ENCODE results near the gene HMGN4. TPM values are rescaled to one million over a fixed set of nuclear protein-coding genes. Genes with fewer than 3 reads are reported as not detected.

HMGN4 gene
- total RNA-seq: 63.8 and 68.4 TPM in 2 replicates

DNA sequence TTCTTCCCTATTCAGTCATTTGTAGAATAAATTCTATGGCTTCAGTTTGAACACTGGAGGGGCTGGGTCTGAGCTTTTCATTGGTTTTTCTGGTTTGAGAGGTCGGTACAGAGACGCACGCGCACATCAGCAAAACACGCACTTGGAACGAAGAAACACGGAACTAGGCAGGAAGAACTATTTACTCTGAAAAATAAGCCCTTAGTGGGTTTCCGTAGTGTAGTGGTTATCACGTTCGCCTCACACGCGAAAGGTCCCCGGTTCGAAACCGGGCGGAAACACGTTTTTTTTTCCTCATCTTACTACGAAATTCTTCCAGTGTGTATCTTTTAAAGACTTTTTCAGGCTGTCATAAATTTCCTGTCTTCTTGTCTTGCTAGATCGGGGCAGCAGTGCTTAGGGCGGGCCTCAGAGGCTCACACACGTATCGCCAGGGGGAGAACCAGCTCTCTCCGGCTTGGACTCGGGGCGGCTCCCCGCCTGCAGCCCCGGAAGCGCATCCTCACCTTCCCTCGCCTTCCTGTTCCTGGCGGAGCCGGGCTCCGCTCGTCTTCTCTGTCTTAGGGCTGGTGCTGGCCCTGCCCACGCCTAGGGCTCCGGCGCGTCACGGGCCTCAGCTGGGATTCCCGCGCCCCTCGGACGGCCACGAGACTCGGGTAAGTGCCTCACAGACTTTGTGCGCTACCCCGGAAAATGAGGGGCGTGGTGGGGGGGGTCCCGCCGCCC, at the start of gene HMGN4:
HMGN4 (plus strand) TSS at position 521 of the 726 bp plus-strand sequence. CDS start 6,841 bp downstream, outside the sequence.

DNA sequence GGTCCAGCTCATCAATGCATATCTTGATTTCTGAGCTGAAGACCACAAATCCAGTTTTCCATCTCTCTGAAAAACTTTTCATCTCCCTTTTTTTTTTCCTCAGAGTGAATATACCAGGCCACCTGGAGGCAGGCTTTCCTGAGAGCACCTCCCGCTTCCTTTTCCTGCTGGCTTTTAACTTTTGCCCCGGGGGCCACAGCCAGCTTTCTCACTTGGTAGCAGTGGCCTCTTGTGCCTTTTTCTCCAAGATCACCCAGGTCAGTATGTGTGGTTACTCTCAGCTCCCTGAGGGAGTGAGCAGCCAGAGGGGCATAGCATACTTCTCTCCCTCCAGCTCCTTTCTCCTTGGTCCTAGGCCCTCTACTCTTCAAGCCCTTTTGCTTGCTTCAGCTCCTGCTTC, 38.1 kb upstream of the HMGN4 start, which contains the start of gene BTN1A1:
BTN1A1 (plus strand) TSS at position 202 of the 400 bp plus-strand sequence. CDS start 984 bp downstream, outside the sequence.

Other genes starting within 250 kb of the HMGN4 start
- gene BTN3A2, start 173.2 kb upstream of the HMGN4 start, total RNA-seq: 27.1 and 28.3 TPM in 2 replicates
- gene BTN2A2, start 155.3 kb upstream of the HMGN4 start, total RNA-seq: 7.2 and 10.6 TPM in 2 replicates
- 13.7 and 18.3 TPM in 2 replicates for gene BTN3A1, start 136.1 kb upstream of the HMGN4 start, total RNA-seq
- gene BTN3A3, start 97.9 kb upstream of the HMGN4 start, total RNA-seq: 19.0 and 20.3 TPM in 2 replicates
- gene BTN2A1, start 80.4 kb upstream of the HMGN4 start, total RNA-seq: 6.6 and 7.9 TPM in 2 replicates
- gene BTN1A1, start 38.1 kb upstream of the HMGN4 start, total RNA-seq: not detected in 2 replicates
- gene ABT1, start 58.6 kb downstream of the HMGN4 start, total RNA-seq: 19.4 and 22.6 TPM in 2 replicates
- gene ZNF322, start 121.4 kb downstream of the HMGN4 start, total RNA-seq: 8.2 and 8.5 TPM in 2 replicates